ENCODE measurements around the gene DENND2A. TPM values are rescaled to one million over a fixed set of nuclear protein-coding genes. Genes with fewer than 3 reads are reported as not detected.
"Not testable (repeated sequence)": the region's sequence is repeated elsewhere in the genome, so short reads cannot be mapped to it uniquely, and the experiment has no call there.

DENND2A gene
- total RNA-seq, 4 donors from 2014 or later = 0.73 to 2.6 (median 1.6) TPM

DNA sequence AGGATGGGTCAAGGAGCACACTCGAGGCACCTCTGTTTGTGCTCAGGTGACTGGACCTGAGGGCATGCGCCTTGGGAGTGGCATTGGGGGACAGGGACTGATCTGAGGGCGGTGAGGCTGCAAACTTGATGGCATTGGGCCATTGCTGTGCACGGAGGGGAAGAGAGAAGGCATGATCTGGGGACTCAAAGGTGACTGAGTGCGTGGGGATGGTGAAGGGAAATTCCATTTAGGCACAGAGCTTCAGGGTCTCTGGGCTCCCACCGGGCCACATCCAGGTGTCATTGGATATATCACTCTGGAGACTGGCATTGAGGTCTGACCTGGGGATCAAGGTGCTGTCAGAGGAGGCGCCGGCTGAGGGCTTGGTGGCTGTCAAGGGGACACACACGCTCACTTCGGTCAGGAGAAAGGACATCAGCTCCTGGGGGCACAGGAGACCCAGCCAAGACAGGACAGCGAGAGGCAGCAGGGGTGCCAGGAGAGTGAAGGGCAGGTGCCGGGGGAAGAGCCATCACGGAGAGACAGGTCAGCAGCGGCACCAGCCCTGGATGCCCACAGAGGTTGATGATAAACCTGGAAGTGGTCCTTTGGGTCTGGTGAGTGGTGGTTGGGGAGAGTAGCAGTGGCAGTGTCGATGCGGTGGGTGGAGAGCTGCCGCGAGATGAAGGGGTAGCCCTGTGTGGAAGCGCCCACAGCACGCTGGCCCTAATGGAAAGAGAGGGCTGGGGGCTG is 37.6 kb upstream of the DENND2A start:
- in situ Hi-C loops (cut with MboI; ENCODE audit: low sequenced_read_pairs in 4 of 4) = loop anchor here in 3 of 4 donors (25.0 kb wide), 1 partner anchor 334 kb away; the partner anchor contains the start of gene MRPS33 (in 3 of the 3)
- intact Hi-C loops (cut with DNase I; ENCODE audit: low total_unique reads) = loop anchor here (5.0 to 10.0 kb wide), 3 partner anchors 134 to 857 kb away; partner anchors contain the start of gene MRPS33
- TF ChIP-seq POLR2A (IDR thresholded peaks at IDR 0.05) = no peak
- TF ChIP-seq, protein P1, sequence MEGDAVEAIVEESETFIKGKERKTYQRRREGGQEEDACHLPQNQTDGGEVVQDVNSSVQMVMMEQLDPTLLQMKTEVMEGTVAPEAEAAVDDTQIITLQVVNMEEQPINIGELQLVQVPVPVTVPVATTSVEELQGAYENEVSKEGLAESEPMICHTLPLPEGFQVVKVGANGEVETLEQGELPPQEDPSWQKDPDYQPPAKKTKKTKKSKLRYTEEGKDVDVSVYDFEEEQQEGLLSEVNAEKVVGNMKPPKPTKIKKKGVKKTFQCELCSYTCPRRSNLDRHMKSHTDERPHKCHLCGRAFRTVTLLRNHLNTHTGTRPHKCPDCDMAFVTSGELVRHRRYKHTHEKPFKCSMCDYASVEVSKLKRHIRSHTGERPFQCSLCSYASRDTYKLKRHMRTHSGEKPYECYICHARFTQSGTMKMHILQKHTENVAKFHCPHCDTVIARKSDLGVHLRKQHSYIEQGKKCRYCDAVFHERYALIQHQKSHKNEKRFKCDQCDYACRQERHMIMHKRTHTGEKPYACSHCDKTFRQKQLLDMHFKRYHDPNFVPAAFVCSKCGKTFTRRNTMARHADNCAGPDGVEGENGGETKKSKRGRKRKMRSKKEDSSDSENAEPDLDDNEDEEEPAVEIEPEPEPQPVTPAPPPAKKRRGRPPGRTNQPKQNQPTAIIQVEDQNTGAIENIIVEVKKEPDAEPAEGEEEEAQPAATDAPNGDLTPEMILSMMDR (IDR thresholded peaks at IDR 0.05 in 4 of 5, conservative IDR thresholded peaks at IDR 0.05 in 1 of 5) = no peak

DNA sequence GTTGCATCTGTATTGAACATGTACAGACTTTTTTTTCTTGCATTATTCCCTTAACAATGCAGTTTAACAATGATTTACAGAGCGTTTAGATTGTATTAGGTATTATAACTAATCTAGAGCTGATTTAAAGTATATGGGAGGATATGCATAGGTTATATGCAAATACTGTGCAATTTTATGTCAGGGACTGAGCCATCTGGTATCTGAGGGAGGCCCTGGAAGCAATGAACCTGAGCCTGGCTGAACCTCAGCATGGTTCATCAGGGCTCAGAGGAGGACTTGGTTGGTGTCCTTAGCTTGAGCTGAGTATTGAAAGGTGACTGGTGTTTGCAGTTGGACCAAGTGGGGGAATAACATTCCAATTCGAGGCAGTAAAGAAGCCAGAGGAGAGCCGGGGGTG is 36.9 kb upstream of the DENND2A start:
- Histone ChIP-seq H3K4me1 (peaks cover 16 to 19% of the 10 kb centered on the region in 2 donors), H3K27ac (no peak overlapping the region), H3K27me3 (no peaks in the 10 kb centered on the region), H3K4me3 (no peak overlapping the region), H3K36me3 (peaks cover 0 to 31% of the 10 kb centered on the region in 2 donors), H3K9me3 (no peaks in the 10 kb centered on the region)
- ATAC-seq = no peak
- in situ Hi-C loops (cut with MboI; ENCODE audit: low sequenced_read_pairs in 4 of 4) = loop anchor here in 3 of 4 donors (25.0 kb wide), 1 partner anchor 335 kb away; the partner anchor contains the start of gene MRPS33 (in 3 of the 3)
- no peak for TF ChIP-seq POLR2A (IDR thresholded peaks at IDR 0.05)
- TF ChIP-seq, protein P1 (IDR thresholded peaks at IDR 0.05 in 4 of 5, conservative IDR thresholded peaks at IDR 0.05 in 1 of 5) = no peak
- DNase-seq = no peak
- intact Hi-C loops (cut with DNase I; ENCODE audit: low total_unique reads) = loop anchor here (5.0 to 10.0 kb wide), 3 partner anchors 135 to 857 kb away; partner anchors contain the start of gene MRPS33

More for the DNA sequence above, 37.6 kb upstream of the DENND2A start:
- peaks cover 0 to 31% of the 10 kb centered on the region in 2 donors for H3K36me3 ChIP-seq
- no peak overlapping the region for H3K4me3 ChIP-seq
- H3K4me1 ChIP-seq = peaks cover 16 to 18% of the 10 kb centered on the region in 2 donors
- no peaks in the 10 kb centered on the region for H3K27me3 ChIP-seq
- no peaks in the 10 kb centered on the region for H3K9me3 ChIP-seq
- DNase-seq = no peak
- ATAC-seq = no peak
- H3K27ac ChIP-seq = no peak overlapping the region

DNA sequence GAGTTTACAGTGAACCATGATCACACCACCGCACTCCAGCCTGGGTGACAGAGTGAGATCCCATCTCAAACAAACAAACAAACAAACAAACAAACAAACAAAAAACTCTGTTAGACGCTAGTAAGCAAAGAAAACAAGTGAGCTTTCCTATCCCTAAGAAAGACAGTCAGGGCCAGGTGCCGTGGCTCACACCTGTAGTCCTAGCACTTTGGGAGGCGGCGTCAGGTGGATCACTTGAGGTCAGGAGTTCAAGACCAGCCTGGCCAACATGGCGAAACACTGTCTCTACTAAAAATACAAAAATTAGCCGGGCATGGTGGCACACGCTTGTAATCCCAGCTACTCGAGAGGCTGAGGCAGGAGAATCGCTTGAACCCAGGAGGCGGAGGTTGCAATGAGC is 36.3 kb upstream of the DENND2A start:
- not testable (repeated sequence) for H3K27ac ChIP-seq, H3K27me3 ChIP-seq, ATAC-seq, DNase-seq, H3K9me3 ChIP-seq, H3K4me3 ChIP-seq
- peaks cover 16 to 25% of the 10 kb centered on the region in 2 donors for H3K4me1 ChIP-seq
- in situ Hi-C loops (cut with MboI; ENCODE audit: low sequenced_read_pairs in 4 of 4) (loop anchor here in 3 of 4 donors (25.0 kb wide), 1 partner anchor 335 kb away; the partner anchor contains the start of gene MRPS33 (in 3 of the 3)), intact Hi-C loops (cut with DNase I; ENCODE audit: low total_unique reads) (loop anchor here (5.0 to 10.0 kb wide), 3 partner anchors 135 to 858 kb away; partner anchors contain the start of gene MRPS33)
- peaks cover 0 to 29% of the 10 kb centered on the region in 2 donors for H3K36me3 ChIP-seq

DNA sequence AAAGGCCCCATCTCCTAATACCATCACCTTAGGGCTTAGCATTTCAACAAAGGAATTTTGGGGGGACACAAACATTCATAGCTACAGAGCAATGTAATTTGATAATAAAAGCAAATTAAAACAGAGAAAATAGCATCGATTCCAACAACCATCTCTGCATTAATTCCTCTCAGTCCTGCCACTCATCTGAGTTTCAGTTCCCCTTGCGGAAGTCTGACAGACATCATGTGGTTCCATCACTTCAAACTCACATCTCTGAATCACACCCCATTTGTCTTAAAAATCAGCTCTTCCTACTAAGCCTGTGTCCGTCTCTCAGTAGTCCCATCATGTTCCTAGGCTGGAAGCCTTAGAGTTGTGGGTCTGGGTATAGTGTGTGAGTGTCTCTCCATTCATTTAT is 35.7 kb upstream of the DENND2A start:
- H3K9me3 ChIP-seq = no peaks in the 10 kb centered on the region
- H3K27ac ChIP-seq = no peak overlapping the region
- peaks cover 16 to 26% of the 10 kb centered on the region in 2 donors for H3K4me1 ChIP-seq
- intact Hi-C loops (cut with DNase I; ENCODE audit: low total_unique reads) = loop anchor here (5.0 to 10.0 kb wide), 3 partner anchors 136 to 858 kb away; partner anchors contain the start of gene MRPS33
- H3K4me3 ChIP-seq = no peak overlapping the region
- in situ Hi-C loops (cut with MboI; ENCODE audit: low sequenced_read_pairs in 4 of 4) = loop anchor here in 3 of 4 donors (25.0 kb wide), 1 partner anchor 336 kb away; the partner anchor contains the start of gene MRPS33 (in 3 of the 3)
- ATAC-seq (no peak), DNase-seq (no peak)
- peaks cover 0 to 24% of the 10 kb centered on the region in 2 donors for H3K36me3 ChIP-seq
- no peaks in the 10 kb centered on the region for H3K27me3 ChIP-seq
- TF ChIP-seq, protein P1 (IDR thresholded peaks at IDR 0.05 in 4 of 5, conservative IDR thresholded peaks at IDR 0.05 in 1 of 5) = no peak
- no peak for TF ChIP-seq POLR2A (IDR thresholded peaks at IDR 0.05)

DNA sequence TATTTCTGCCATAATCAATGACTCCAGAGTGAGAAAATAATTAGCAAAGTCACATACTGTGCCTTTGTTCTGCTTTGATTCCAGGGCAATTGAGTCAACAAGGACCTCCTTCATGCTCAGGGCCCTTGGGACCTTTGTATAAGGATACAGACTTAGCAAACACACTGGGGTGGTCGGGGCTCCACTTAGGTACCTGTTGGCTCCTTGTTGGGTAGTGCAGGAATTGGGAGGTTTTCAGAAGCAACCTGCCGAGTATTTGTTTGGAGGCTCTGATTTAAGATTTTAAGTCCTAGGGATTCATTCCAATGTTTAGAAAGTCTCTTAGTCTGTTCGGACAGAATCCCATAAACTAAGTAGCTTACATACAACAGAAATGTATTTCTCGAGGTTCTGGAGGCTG is 35.1 kb upstream of the DENND2A start:
- Histone ChIP-seq H3K36me3 (peaks cover 0 to 18% of the 10 kb centered on the region in 2 donors), H3K9me3 (no peaks in the 10 kb centered on the region), H3K27ac (peak overlapping the region in 1 of 4 donors; percentile 35), H3K4me1 (peaks cover 16 to 26% of the 10 kb centered on the region in 2 donors), H3K4me3 (no peak overlapping the region), H3K27me3 (no peaks in the 10 kb centered on the region)
- in situ Hi-C loops (cut with MboI; ENCODE audit: low sequenced_read_pairs in 4 of 4) (loop anchor here in 3 of 4 donors (25.0 kb wide), 1 partner anchor 337 kb away; the partner anchor contains the start of gene MRPS33 (in 3 of the 3)), intact Hi-C loops (cut with DNase I; ENCODE audit: low total_unique reads) (loop anchor here (5.0 to 10.0 kb wide), 3 partner anchors 137 to 859 kb away; partner anchors contain the start of gene MRPS33)
- no peak for DNase-seq
- TF ChIP-seq, protein P1 (IDR thresholded peaks at IDR 0.05 in 4 of 5, conservative IDR thresholded peaks at IDR 0.05 in 1 of 5) = no peak
- TF ChIP-seq POLR2A (IDR thresholded peaks at IDR 0.05) = no peak
- ATAC-seq = no peak
